B cell (primary cell): ENCODE measurements around the gene GPR35.

Experiments
- EZH2 ChIP-seq: IDR thresholded peaks from 2 replicates; pipeline ENCODE4 v1.6.1; 2012; ENCODE audit warnings: borderline replicate concordance, low read depth, mild to moderate bottlenecking, moderate library complexity, low read length; ENCODE audit not compliant: insufficient read depth, poor library complexity, severe bottlenecking
- TF ChIP-seq, protein P1 (sequence below): fragments of 200-600 bp; IDR thresholded peaks from one replicate; pipeline ENCODE4 v1.8.0; 2022; ENCODE audit warnings: antibody characterized with exemption, mild to moderate bottlenecking

- TF ChIP-seq, protein P1, sequence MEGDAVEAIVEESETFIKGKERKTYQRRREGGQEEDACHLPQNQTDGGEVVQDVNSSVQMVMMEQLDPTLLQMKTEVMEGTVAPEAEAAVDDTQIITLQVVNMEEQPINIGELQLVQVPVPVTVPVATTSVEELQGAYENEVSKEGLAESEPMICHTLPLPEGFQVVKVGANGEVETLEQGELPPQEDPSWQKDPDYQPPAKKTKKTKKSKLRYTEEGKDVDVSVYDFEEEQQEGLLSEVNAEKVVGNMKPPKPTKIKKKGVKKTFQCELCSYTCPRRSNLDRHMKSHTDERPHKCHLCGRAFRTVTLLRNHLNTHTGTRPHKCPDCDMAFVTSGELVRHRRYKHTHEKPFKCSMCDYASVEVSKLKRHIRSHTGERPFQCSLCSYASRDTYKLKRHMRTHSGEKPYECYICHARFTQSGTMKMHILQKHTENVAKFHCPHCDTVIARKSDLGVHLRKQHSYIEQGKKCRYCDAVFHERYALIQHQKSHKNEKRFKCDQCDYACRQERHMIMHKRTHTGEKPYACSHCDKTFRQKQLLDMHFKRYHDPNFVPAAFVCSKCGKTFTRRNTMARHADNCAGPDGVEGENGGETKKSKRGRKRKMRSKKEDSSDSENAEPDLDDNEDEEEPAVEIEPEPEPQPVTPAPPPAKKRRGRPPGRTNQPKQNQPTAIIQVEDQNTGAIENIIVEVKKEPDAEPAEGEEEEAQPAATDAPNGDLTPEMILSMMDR, result no peak
- TF ChIP-seq EZH2, result no peak
Measured at GRCh38 chr2:240662681-240663080, 37.4 kb downstream of the GPR35 start.
